ENCODE data around the gene INSIG1. TPM values are rescaled to one million over a fixed set of nuclear protein-coding genes. Genes with fewer than 3 reads are reported as not detected.

Gene INSIG1
- 60.1 and 62.8 TPM in 2 replicates for total RNA-seq (2022)
- Bru-seq, nascent RNA = percentile 95 among the genes with signal in this experiment
- BruChase-seq, experiment 1, labeled RNA remaining after a 2-hour chase = percentile 97 among the genes with signal in this experiment
- percentile 90 among the genes with signal in this experiment for BruChase-seq, experiment 2, labeled RNA remaining after a 6-hour chase
- long read RNA-seq, transcript INSIG1-201 (6 exons, 3,010 nt) = major isoform, 123 of 195 reads
- long read RNA-seq, partial matches to known transcripts = 10 of 195 reads
- long read RNA-seq, other reads (novel, unspliced or antisense) = 57 of 195 reads

- CTCF ChIA-PET = interaction anchor here (0.6 to 2.5 kb wide), 7 partner anchors 45 to 277 kb away, joined by 3 to 6 read pairs (median 4); no protein-coding TSS in a partner anchor
- peak within 1 kb of the TSS; percentile 96 for H3K4me3 Mint-ChIP-seq (ENCODE audit: unreplicated experiment)
- H3K36me3 Mint-ChIP-seq (ENCODE audit: insufficient read depth, unreplicated experiment) = peaks cover 46% of the 10 kb centered on the region
- BruUV-seq (replicated peaks) = no TSS peak
- H3K27me3 ChIP-seq (replicated peaks; ENCODE audit: control insufficient read depth, insufficient read depth, low read length) = no peaks in the 10 kb centered on the region
- peaks cover 8% of the 10 kb centered on the region for H3K36me3 ChIP-seq (ENCODE audit: control insufficient read depth, insufficient read depth, low read length)
- intact Hi-C loops (cut with micrococcal nuclease; ENCODE audit: unreplicated experiment) = loop anchor here (1.0 to 5.0 kb wide), 6 partner anchors 27 to 370 kb away; partner anchors contain the start of gene PAXIP1
- H3K27ac Mint-ChIP-seq (ENCODE audit: unreplicated experiment) = peak within 1 kb of the TSS; percentile 60
- H3K4me1 Mint-ChIP-seq (ENCODE audit: low read depth, unreplicated experiment) = peaks cover 14% of the 10 kb centered on the region
- H3K9me3 Mint-ChIP-seq (ENCODE audit: unreplicated experiment) = peaks cover 17% of the 10 kb centered on the region
- H3K4me1 ChIP-seq = peaks cover 20% of the 10 kb centered on the region
- peak within 1 kb of the TSS; percentile 83 for H3K4me3 ChIP-seq (ENCODE audit: low read depth, low read length)
- no peaks in the 10 kb centered on the region for H3K9me3 ChIP-seq
- no peak for TF ChIP-seq CTCF (IDR thresholded peaks at IDR 0.05; ENCODE audit: insufficient read depth in 1 of 2, low read depth in 1 of 2, low read length in 1 of 2, severe bottlenecking in 1 of 2, unreplicated experiment in 1 of 2)
- peak; percentile 91 to 98 for DNase-seq
- POLR2A ChIA-PET = interaction anchor here (0.8 to 1.6 kb wide), 6 partner anchors 36 to 294 kb away, joined by 3 to 9 read pairs (median 4); partner anchors contain the start of gene PAXIP1
- no peaks in the 10 kb centered on the region for H3K27me3 Mint-ChIP-seq (ENCODE audit: insufficient read depth, unreplicated experiment)
These were observed at the start of gene INSIG1 for GRCh38 chr7:155297517-155298287. TSS of gene INSIG1 (plus strand) at chr7:155297878. CDS start at chr7:155298286, 408 bp downstream.

GRCh38 chr7:155248366-155248756, 49.3 kb upstream of the INSIG1 start:
- Mint-ChIP-seq H3K27ac (ENCODE audit: unreplicated experiment) (no peak overlapping the region), H3K36me3 (ENCODE audit: insufficient read depth, unreplicated experiment) (no peaks in the 10 kb centered on the region), H3K4me3 (ENCODE audit: unreplicated experiment) (no peak overlapping the region), H3K9me3 (ENCODE audit: unreplicated experiment) (no peaks in the 10 kb centered on the region), H3K27me3 (ENCODE audit: insufficient read depth, unreplicated experiment) (no peaks in the 10 kb centered on the region), H3K4me1 (ENCODE audit: low read depth, unreplicated experiment) (no peaks in the 10 kb centered on the region)
- Histone ChIP-seq H3K9me3 (peaks cover 10% of the 10 kb centered on the region), H3K27me3 (replicated peaks; ENCODE audit: control insufficient read depth, insufficient read depth, low read length) (no peaks in the 10 kb centered on the region), H3K4me3 (ENCODE audit: low read depth, low read length) (no peak overlapping the region), H3K36me3 (ENCODE audit: control insufficient read depth, insufficient read depth, low read length) (no peaks in the 10 kb centered on the region), H3K4me1 (peaks cover 15% of the 10 kb centered on the region)
- no peak for TF ChIP-seq CTCF (IDR thresholded peaks at IDR 0.05; ENCODE audit: insufficient read depth in 1 of 2, low read depth in 1 of 2, low read length in 1 of 2, severe bottlenecking in 1 of 2, unreplicated experiment in 1 of 2)
- BruUV-seq (replicated peaks) = no TSS peak
- POLR2A ChIA-PET = no interaction called here
- intact Hi-C loops (cut with micrococcal nuclease; ENCODE audit: unreplicated experiment) = no loop called here
- CTCF ChIA-PET = no interaction called here
- DNase-seq = no peak

- no peak for TF ChIP-seq CTCF (IDR thresholded peaks at IDR 0.05; ENCODE audit: insufficient read depth in 1 of 2, low read depth in 1 of 2, low read length in 1 of 2, severe bottlenecking in 1 of 2, unreplicated experiment in 1 of 2)
- no peaks in the 10 kb centered on the region; the same call in 1 of the 2 replicates for H3K9me3 ChIP-seq
- Mint-ChIP-seq H3K27ac (ENCODE audit: unreplicated experiment) (no peak overlapping the region), H3K9me3 (ENCODE audit: unreplicated experiment) (no peaks in the 10 kb centered on the region), H3K4me3 (ENCODE audit: unreplicated experiment) (no peak overlapping the region), H3K27me3 (ENCODE audit: insufficient read depth, unreplicated experiment) (no peaks in the 10 kb centered on the region), H3K36me3 (ENCODE audit: insufficient read depth, unreplicated experiment) (no peaks in the 10 kb centered on the region), H3K4me1 (ENCODE audit: low read depth, unreplicated experiment) (no peaks in the 10 kb centered on the region)
- ChIA-PET CTCF (interaction anchor here (0.6 kb wide), 1 partner anchor 130 kb away, joined by 4 read pairs; no protein-coding TSS in a partner anchor), POLR2A (no interaction called here)
- H3K36me3 ChIP-seq (ENCODE audit: control insufficient read depth, insufficient read depth, low read length) = no peaks in the 10 kb centered on the region
- no peak overlapping the region for H3K4me3 ChIP-seq (ENCODE audit: low read depth, low read length)
- intact Hi-C loops (cut with micrococcal nuclease; ENCODE audit: unreplicated experiment) = loop anchor here (5.0 kb wide), 1 partner anchor 60 kb away; no protein-coding TSS in a partner anchor
- peaks cover 15% of the 10 kb centered on the region for H3K4me1 ChIP-seq
- no peaks in the 10 kb centered on the region for H3K27me3 ChIP-seq (replicated peaks; ENCODE audit: control insufficient read depth, insufficient read depth, low read length)
- no TSS peak for BruUV-seq (replicated peaks)
- no peak for DNase-seq
These were observed 45.8 kb upstream of the INSIG1 start for GRCh38 chr7:155251831-155252230.

All from Caco-2 (cell line).